Smooth muscle cell (in vitro differentiated cells): ENCODE measurements around the gene SLC22A8. TPM values are rescaled to one million over a fixed set of nuclear protein-coding genes. Genes with fewer than 3 reads are reported as not detected.

Source experiments
- DNase-seq: peaks from one replicate; lab custom pipeline; 2025; ENCODE audit not compliant: unreplicated experiment; lab: John Stamatoyannopoulos, UW
- H2AFZ ChIP-seq: fragments of 200-600 bp; sonication (generic); 2 replicates; pipeline ENCODE4 v1.6.0; 2016; ENCODE audit warnings: antibody characterized with exemption, low read depth, mild to moderate bottlenecking
- H3F3A ChIP-seq: fragments of 200-600 bp; sonication (generic); 2 replicates; pipeline ENCODE4 v1.6.0; 2017; ENCODE audit warnings: antibody characterized with exemption, low read depth
- H3K27ac ChIP-seq: fragments of 200-600 bp; sonication (generic); 2 replicates; pipeline ENCODE4 v1.5.1; 2016; ENCODE audit warnings: low read depth, mild to moderate bottlenecking
- H3K27me3 ChIP-seq: fragments of 200-600 bp; sonication (generic); 2 replicates; pipeline ENCODE4 v1.6.1; 2016; ENCODE audit warnings: low read depth, mild to moderate bottlenecking
- H3K36me3 ChIP-seq: fragments of 200-600 bp; sonication (generic); 2 replicates; pipeline ENCODE4 v1.5.1; 2016; ENCODE audit warnings: low read depth
- H3K4me1 ChIP-seq: fragments of 200-600 bp; sonication (generic); 2 replicates; pipeline ENCODE4 v1.5.1; 2016; ENCODE audit warnings: low read depth
- H3K4me2 ChIP-seq: fragments of 200-600 bp; sonication (generic); 2 replicates; pipeline ENCODE4 v1.6.0; 2016; ENCODE audit warnings: mild to moderate bottlenecking
- H3K4me3 ChIP-seq: fragments of 200-600 bp; sonication (generic); 2 replicates; pipeline ENCODE4 v1.5.1; 2016; ENCODE audit warnings: mild to moderate bottlenecking
- H3K79me2 ChIP-seq: fragments of 200-600 bp; sonication (generic); 2 replicates; pipeline ENCODE4 v1.6.0; 2016; ENCODE audit warnings: low read depth, mild to moderate bottlenecking
- H3K9ac ChIP-seq: fragments of 200-600 bp; sonication (generic); 2 replicates; pipeline ENCODE4 v1.6.0; 2016; ENCODE audit warnings: low read depth
- H3K9me3 ChIP-seq: fragments of 200-600 bp; sonication (generic); replicated peaks from 2 replicates; pipeline ENCODE4 v1.5.1; 2016; ENCODE audit warnings: low read depth
- H4K20me1 ChIP-seq: fragments of 200-600 bp; sonication (generic); 2 replicates; pipeline ENCODE4 v1.6.0; 2016; ENCODE audit warnings: low read depth
- CTCF ChIP-seq: fragments of 200-600 bp; sonication (generic); IDR thresholded peaks from 2 replicates; pipeline ENCODE4 v1.5.1; 2017; ENCODE audit warnings: borderline replicate concordance, mild to moderate bottlenecking, antibody characterized with exemption; ENCODE audit not compliant: insufficient read depth, poor library complexity, severe bottlenecking
- WGBS: methylation state at CpG from one replicate; pipeline ENCODE4 v1.1.7; 2016; ENCODE audit warnings: low lambda C conversion rate; 5-methylcytosine and 5-hydroxymethylcytosine counted together
- polyA plus RNA-seq: library from polyadenylated mRNA; unstranded; fragments of >200 nt; fragmentation: Nextera tagmentation; extraction: Ambion mirVana; gene quantifications from 2 replicates; pipeline ENCODE4 v1.2.1, GENCODE V29; 2016
- total RNA-seq: library from RNA; depleted of rRNA; stranded (reverse); fragments of >200 nt; gene quantifications from 2 replicates; pipeline ENCODE4 v1.2.3, GENCODE V29; 2014

SLC22A8 gene
- total and polyA plus RNA-seq, 2 experiments from 2014 or later, result not detected

GRCh38 chr11:62980133-62980760 is 35.4 kb downstream of the SLC22A8 start:
- TF ChIP-seq CTCF, result no peak
- Histone ChIP-seq H3K9ac (no peak overlapping the region), H3K9me3 (no peaks in the 10 kb centered on the region), H3K27me3 (peaks cover 2% of the 10 kb centered on the region), H3K4me1 (no peaks in the 10 kb centered on the region), H3F3A (no peaks in the 10 kb centered on the region), H3K27ac (no peak overlapping the region), H3K79me2 (no peaks in the 10 kb centered on the region), H3K4me2 (no peak overlapping the region), H3K36me3 (no peaks in the 10 kb centered on the region), H4K20me1 (no peaks in the 10 kb centered on the region), H2AFZ (no peak overlapping the region), H3K4me3 (no peak overlapping the region)
- WGBS, result 45% methylated on average over 1 of the region's 1 CpG
- no peak for DNase-seq

GRCh38 chr11:62976109-62976508 is 39.5 kb downstream of the SLC22A8 start:
- Histone ChIP-seq H3K27me3 (peaks cover 4% of the 10 kb centered on the region), H3K4me2 (no peak overlapping the region), H3K4me3 (no peak overlapping the region), H3K4me1 (no peaks in the 10 kb centered on the region), H3K36me3 (no peaks in the 10 kb centered on the region), H3K79me2 (no peaks in the 10 kb centered on the region), H3K9ac (no peak overlapping the region), H4K20me1 (no peaks in the 10 kb centered on the region), H3F3A (no peaks in the 10 kb centered on the region), H3K9me3 (no peaks in the 10 kb centered on the region), H3K27ac (no peak overlapping the region), H2AFZ (no peak overlapping the region)
- TF ChIP-seq CTCF, result no peak
- 88% methylated on average over 5 of the region's 5 CpGs for whole genome bisulfite sequencing
- DNase-seq, result no peak

- H3K9ac ChIP-seq, result no peak overlapping the region
- no peaks in the 10 kb centered on the region for H3F3A ChIP-seq
- peaks cover 4% of the 10 kb centered on the region for H3K27me3 ChIP-seq
- no peaks in the 10 kb centered on the region for H3K9me3 ChIP-seq
- H3K27ac ChIP-seq, result no peak overlapping the region
- no peaks in the 10 kb centered on the region for H3K4me1 ChIP-seq
- no peaks in the 10 kb centered on the region for H3K36me3 ChIP-seq
- no peaks in the 10 kb centered on the region for H3K79me2 ChIP-seq
- 35% methylated on average over 9 of the region's 9 CpGs for WGBS
- no peaks in the 10 kb centered on the region for H4K20me1 ChIP-seq
- TF ChIP-seq CTCF, result peak; percentile 15
- H2AFZ ChIP-seq, result no peak overlapping the region
- DNase-seq, result no peak
- no peak overlapping the region for H3K4me3 ChIP-seq
- H3K4me2 ChIP-seq, result no peak overlapping the region
Measured at GRCh38 chr11:62974848-62975522, 40.7 kb downstream of the SLC22A8 start.
